Nephron (organoid): ENCODE results near the gene HEATR5B.
A peak's percentile ranks its signal among the peaks of the same experiment; 100 is the strongest.
"Not testable (repeated sequence)": the region's sequence is repeated elsewhere in the genome, so short reads cannot be mapped to it uniquely, and the experiment has no call there.

Source experiments
- H3K27ac Mint-ChIP-seq, 3 experiments: 2 replicates each; pipeline ENCODE4 v1.8.0; 2020; ENCODE audit warnings: mixed read lengths in 3 of 3, mild to moderate bottlenecking in 2 of 3, moderate library complexity in 1 of 3
- H3K27me3 Mint-ChIP-seq: 2 replicates; pipeline ENCODE4 v1.8.0; 2021; ENCODE audit warnings: low read depth, mild to moderate bottlenecking, moderate library complexity, mixed read lengths
- H3K36me3 Mint-ChIP-seq: 2 replicates; pipeline ENCODE4 v1.8.0; 2020; ENCODE audit warnings: low read depth, mixed read lengths
- H3K4me1 Mint-ChIP-seq: 2 replicates; pipeline ENCODE4 v1.8.0; 2020; ENCODE audit warnings: mixed read lengths
- H3K4me3 Mint-ChIP-seq, 3 experiments: 2 replicates each; pipeline ENCODE4 v1.8.0; 2020; ENCODE audit warnings: mild to moderate bottlenecking in 3 of 3, mixed read lengths in 3 of 3, moderate library complexity in 2 of 3
- H3K9me3 Mint-ChIP-seq: 2 replicates; pipeline ENCODE4 v1.8.0; 2020; ENCODE audit warnings: mixed read lengths
- TF ChIP-seq, protein P1 (sequence below), 3 experiments: fragments of 200-600 bp; sonication (generic); IDR thresholded peaks; one replicate each; pipeline ENCODE4 v1.5.0; 2021; ENCODE audit warnings: antibody characterized with exemption in 3 of 3; ENCODE audit not compliant: unreplicated experiment in 3 of 3

HEATR5B gene

DNA sequence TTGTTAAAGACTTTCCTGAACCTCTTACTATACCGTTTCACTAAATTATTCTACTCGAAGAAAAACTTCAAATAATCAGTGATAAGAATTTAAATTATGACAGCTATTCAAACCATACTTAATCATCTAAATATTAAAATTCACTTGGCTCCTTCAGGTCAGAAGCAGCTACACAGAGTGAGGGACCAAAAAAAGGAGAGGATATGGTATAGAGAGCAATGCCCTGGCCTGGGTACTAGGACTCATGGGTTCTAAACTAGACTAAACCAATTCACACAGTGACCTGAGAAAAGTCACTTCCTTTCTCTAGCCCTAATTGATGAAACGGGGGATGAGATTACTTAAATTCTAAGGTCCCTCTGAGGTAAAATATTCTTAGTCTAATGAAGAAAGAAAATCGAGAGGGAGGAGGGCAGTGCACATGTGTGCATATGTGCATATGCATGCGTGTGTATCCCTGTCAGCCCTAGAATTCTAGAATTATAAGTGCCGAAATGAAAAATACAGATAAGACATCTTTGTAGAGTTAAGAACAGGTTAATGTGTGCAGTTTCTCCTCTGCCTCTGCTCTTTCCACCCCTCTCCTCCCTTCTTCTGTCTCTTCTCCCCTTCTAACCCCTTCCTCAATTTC lies 129.1 kb downstream of the HEATR5B start:
- Mint-ChIP-seq H3K27me3 (no peaks in the 10 kb centered on the region), H3K4me3 (no peak overlapping the region), H3K36me3 (peaks cover 8% of the 10 kb centered on the region), H3K4me1 (peaks cover 22% of the 10 kb centered on the region), H3K27ac (no peak overlapping the region), H3K9me3 (no peaks in the 10 kb centered on the region)
- TF ChIP-seq, protein P1, sequence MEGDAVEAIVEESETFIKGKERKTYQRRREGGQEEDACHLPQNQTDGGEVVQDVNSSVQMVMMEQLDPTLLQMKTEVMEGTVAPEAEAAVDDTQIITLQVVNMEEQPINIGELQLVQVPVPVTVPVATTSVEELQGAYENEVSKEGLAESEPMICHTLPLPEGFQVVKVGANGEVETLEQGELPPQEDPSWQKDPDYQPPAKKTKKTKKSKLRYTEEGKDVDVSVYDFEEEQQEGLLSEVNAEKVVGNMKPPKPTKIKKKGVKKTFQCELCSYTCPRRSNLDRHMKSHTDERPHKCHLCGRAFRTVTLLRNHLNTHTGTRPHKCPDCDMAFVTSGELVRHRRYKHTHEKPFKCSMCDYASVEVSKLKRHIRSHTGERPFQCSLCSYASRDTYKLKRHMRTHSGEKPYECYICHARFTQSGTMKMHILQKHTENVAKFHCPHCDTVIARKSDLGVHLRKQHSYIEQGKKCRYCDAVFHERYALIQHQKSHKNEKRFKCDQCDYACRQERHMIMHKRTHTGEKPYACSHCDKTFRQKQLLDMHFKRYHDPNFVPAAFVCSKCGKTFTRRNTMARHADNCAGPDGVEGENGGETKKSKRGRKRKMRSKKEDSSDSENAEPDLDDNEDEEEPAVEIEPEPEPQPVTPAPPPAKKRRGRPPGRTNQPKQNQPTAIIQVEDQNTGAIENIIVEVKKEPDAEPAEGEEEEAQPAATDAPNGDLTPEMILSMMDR (IDR thresholded peaks at IDR 0.05; ENCODE audit: unreplicated experiment in 3 of 3), result no peak

DNA sequence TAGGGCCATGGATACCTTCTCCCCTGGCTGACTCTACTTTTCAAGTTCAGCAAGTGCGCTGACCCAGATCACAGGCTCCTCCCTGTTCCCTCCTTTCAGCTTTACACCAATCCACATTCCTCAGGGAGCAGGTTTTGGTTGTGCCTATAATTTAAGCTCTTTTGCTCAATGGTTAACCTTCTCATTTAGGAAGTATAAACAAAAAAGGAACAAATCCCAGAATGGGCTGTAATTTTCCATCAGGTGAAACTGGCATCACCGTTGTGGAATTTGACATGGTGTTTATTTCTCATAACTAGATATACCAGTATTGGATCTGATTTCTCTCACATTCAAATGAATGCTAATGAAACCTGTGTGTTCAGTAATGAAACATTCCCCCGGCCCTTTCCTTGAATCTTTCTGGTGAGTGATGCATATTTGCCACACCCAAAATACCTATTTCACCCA lies 131.4 kb downstream of the HEATR5B start:
- Mint-ChIP-seq H3K4me1 (peaks cover 22% of the 10 kb centered on the region), H3K4me3 (no peak overlapping the region), H3K36me3 (no peaks in the 10 kb centered on the region), H3K27me3 (no peaks in the 10 kb centered on the region), H3K9me3 (no peaks in the 10 kb centered on the region), H3K27ac (peak overlapping the region; percentile 31 to 64 (median 64))
- TF ChIP-seq, protein P1 (IDR thresholded peaks at IDR 0.05; ENCODE audit: unreplicated experiment in 3 of 3), result no peak

DNA sequence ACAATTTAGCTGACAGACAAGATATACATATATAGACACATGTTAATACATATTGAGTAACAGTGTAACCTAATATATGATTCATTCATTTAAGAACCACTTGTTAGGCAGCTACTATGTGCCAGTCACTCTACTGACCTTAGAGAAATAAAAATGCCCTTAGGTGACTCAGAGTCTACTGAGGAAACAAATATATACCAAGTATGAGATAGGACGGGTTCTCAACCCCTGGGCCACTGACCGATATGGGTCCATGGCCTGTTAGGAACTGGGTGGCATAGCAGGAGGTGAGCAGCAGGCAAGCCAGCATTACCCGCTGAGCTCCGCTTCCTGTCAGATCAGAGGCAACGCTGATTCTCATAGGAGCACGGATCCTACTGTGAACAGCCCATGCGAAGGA lies 132.6 kb downstream of the HEATR5B start:
- no peak overlapping the region for H3K4me3 Mint-ChIP-seq
- H3K27me3 Mint-ChIP-seq, result no peaks in the 10 kb centered on the region
- peak overlapping the region; percentile 7 to 64 (median 31) for H3K27ac Mint-ChIP-seq
- no peaks in the 10 kb centered on the region for H3K9me3 Mint-ChIP-seq
- no peaks in the 10 kb centered on the region for H3K36me3 Mint-ChIP-seq
- peaks cover 22% of the 10 kb centered on the region for H3K4me1 Mint-ChIP-seq
- TF ChIP-seq, protein P1 (IDR thresholded peaks at IDR 0.05; ENCODE audit: unreplicated experiment in 3 of 3), result no peak

DNA sequence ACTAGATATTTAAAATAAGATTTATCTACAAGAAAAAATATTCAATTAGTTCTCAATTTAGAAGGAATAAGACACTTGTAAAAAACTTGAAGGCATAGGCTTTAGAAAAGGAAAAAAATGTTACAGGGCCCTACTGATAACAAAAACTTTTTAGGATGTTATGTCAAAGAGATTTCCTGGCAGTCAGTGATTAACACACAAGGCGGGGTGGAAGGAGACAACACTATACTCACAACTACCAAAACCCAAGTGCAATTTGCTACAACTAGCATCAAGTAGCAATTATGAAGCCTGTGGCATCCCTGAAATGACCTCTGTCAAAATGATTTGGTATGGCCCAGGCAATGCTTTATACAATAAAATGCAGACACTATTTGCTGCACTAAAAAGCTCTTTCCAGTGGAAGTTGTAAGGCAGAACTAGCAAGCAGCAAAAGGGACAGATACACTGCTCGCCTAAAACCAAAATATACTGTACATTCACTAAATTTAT lies 133.1 kb downstream of the HEATR5B start:
- H3K9me3 Mint-ChIP-seq, result no peaks in the 10 kb centered on the region
- no peak overlapping the region for H3K4me3 Mint-ChIP-seq
- TF ChIP-seq, protein P1 (IDR thresholded peaks at IDR 0.05; ENCODE audit: unreplicated experiment in 3 of 3), result no peak
- no peaks in the 10 kb centered on the region for H3K36me3 Mint-ChIP-seq
- H3K4me1 Mint-ChIP-seq, result peaks cover 22% of the 10 kb centered on the region
- no peaks in the 10 kb centered on the region for H3K27me3 Mint-ChIP-seq
- H3K27ac Mint-ChIP-seq, result peak overlapping the region; percentile 7 to 64 (median 31)

DNA sequence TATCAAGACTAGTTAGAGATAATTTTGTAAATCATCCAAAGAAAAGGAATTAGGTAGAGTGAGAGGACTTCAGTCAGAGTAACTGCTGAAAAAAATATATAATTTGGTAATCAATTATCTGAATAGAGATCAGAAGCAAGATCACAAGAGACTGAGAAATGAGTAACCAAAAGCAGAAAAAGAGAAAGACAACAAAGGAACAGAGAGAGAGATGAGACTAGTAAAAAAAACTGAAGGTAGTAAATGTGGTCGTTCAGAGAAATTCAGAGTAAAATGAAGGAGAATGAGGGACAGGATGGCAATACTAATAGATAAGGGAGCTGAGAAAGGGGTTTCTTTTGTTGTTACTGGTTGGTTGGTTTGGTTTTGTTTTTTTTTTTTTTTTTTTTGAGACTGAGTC lies 134.3 kb downstream of the HEATR5B start:
- Mint-ChIP-seq H3K4me1 (peaks cover 22% of the 10 kb centered on the region), H3K9me3 (no peaks in the 10 kb centered on the region), H3K27me3 (no peaks in the 10 kb centered on the region), H3K36me3 (no peaks in the 10 kb centered on the region), H3K4me3 (no peak overlapping the region), H3K27ac (peak overlapping the region in 1 of 3 experiments; percentile 25)
- TF ChIP-seq, protein P1 (IDR thresholded peaks at IDR 0.05; ENCODE audit: unreplicated experiment in 3 of 3), result no peak

DNA sequence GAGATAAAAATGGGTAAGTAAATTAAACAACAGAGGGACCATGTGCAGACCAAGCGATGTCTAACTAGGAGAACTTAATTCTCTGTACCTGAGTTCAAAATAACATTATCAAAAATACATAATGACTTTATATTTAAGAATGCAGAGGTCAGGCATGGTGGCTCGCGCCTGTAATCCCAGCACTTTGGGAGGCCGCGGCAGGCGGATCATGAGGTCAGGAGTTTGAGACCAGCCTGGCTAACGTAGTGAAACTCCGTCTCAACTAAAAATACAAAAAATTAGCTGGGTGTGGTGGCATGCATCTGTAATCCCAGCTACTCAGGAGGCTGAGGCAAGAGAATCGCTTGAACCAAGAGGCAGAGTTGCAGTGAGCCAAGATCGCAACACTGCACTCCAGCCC lies 138.9 kb downstream of the HEATR5B start:
- not testable (repeated sequence) for H3K27ac Mint-ChIP-seq, H3K9me3 Mint-ChIP-seq, H3K36me3 Mint-ChIP-seq, H3K4me1 Mint-ChIP-seq, H3K27me3 Mint-ChIP-seq, H3K4me3 Mint-ChIP-seq
